ENCODE measurements around the gene PAX7.

- no peak for TF ChIP-seq NFE2L1 (CRISPR knock-in tag; IDR thresholded peaks at IDR 0.05)
- no peak for TF ChIP-seq ATF6 (CRISPR knock-in tag; IDR thresholded peaks at IDR 0.05)
- TF ChIP-seq CTCF (IDR thresholded peaks at IDR 0.05) = no peak
- no peak for TF ChIP-seq TEAD4 (CRISPR knock-in tag; IDR thresholded peaks at IDR 0.05)
- TF ChIP-seq HMGXB4 (CRISPR knock-in tag; IDR thresholded peaks at IDR 0.05) = no peak
- TF ChIP-seq ESRRA (CRISPR knock-in tag; IDR thresholded peaks at IDR 0.05; ENCODE audit: borderline replicate concordance) = no peak
- no peak for TF ChIP-seq IRF2 (CRISPR knock-in tag; IDR thresholded peaks at IDR 0.05; ENCODE audit: borderline replicate concordance, low read depth)
- no peak for TF ChIP-seq FOXK1 (CRISPR knock-in tag; IDR thresholded peaks at IDR 0.05)
- TF ChIP-seq, protein P1, sequence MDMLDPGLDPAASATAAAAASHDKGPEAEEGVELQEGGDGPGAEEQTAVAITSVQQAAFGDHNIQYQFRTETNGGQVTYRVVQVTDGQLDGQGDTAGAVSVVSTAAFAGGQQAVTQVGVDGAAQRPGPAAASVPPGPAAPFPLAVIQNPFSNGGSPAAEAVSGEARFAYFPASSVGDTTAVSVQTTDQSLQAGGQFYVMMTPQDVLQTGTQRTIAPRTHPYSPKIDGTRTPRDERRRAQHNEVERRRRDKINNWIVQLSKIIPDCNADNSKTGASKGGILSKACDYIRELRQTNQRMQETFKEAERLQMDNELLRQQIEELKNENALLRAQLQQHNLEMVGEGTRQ (CRISPR knock-in tag; IDR thresholded peaks at IDR 0.05) = no peak
- no peak for TF ChIP-seq GABPB1 (CRISPR knock-in tag; IDR thresholded peaks at IDR 0.05)
- TF ChIP-seq NFYB (CRISPR knock-in tag; conservative IDR thresholded peaks at IDR 0.05; ENCODE audit: low read depth) = no peak
- TF ChIP-seq, protein P2, sequence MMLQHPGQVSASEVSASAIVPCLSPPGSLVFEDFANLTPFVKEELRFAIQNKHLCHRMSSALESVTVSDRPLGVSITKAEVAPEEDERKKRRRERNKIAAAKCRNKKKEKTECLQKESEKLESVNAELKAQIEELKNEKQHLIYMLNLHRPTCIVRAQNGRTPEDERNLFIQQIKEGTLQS (CRISPR knock-in tag; conservative IDR thresholded peaks at IDR 0.05) = no peak
- no peak for TF ChIP-seq ZBTB43 (CRISPR knock-in tag; IDR thresholded peaks at IDR 0.05)
- TF ChIP-seq ERG (CRISPR knock-in tag; IDR thresholded peaks at IDR 0.05) = no peak
Measured at GRCh38 chr1:18633422-18634155, 2.9 kb downstream of the PAX7 start.
